Stimulated activated CD4-positive, alpha-beta T cell treated with anti-CD3 and anti-CD28 coated beads, Interleukin-2, amount 100 ng/mL, for 24 hours (primary cell): ENCODE data around the gene CFAP43.
"Not testable (repeated sequence)": the region's sequence is repeated elsewhere in the genome, so short reads cannot be mapped to it uniquely, and the experiment has no call there.

ENCODE experiments used
- DNase-seq, 2 donors: peaks; one replicate each; pipeline ENCODE4 v3.0.0-alpha.2; 2020

The CFAP43 gene

GRCh38 chr10:104257235-104257634 is 25.1 kb upstream of the CFAP43 start:
- no peak for DNase-seq

- no peak for DNase-seq
Observed at GRCh38 chr10:104256335-104256961, 24.3 kb upstream of the CFAP43 start.

- DNase-seq: no peak
Observed at GRCh38 chr10:104255311-104255981, 23.3 kb upstream of the CFAP43 start.

- DNase-seq: peak; percentile 59 to 70
Observed at GRCh38 chr10:104254493-104255310, 22.5 kb upstream of the CFAP43 start, which contains the start of gene GSTO1. Gene GSTO1 (plus strand): TSS chr10:104254892. CDS start chr10:104254929, 37 bp downstream.

- no peak for DNase-seq
Observed at GRCh38 chr10:104253606-104254410, 21.6 kb upstream of the CFAP43 start.

- no peak for DNase-seq
Observed at GRCh38 chr10:104253106-104253505, 20.9 kb upstream of the CFAP43 start.

- DNase-seq: no peak
Observed at GRCh38 chr10:104252368-104252767, 20.2 kb upstream of the CFAP43 start.

- no peak for DNase-seq
Observed at GRCh38 chr10:104251443-104251842, 19.3 kb upstream of the CFAP43 start.

GRCh38 chr10:104250371-104250770 is 18.2 kb upstream of the CFAP43 start:
- no peak for DNase-seq

- not testable (repeated sequence) for DNase-seq
Observed at GRCh38 chr10:104248931-104249330, 16.8 kb upstream of the CFAP43 start.

GRCh38 chr10:104247513-104248146 is 15.5 kb upstream of the CFAP43 start:
- DNase-seq: no peak

- DNase-seq: no peak
Observed at GRCh38 chr10:104246976-104247375, 14.8 kb upstream of the CFAP43 start.

GRCh38 chr10:104245066-104245632 is 13.0 kb upstream of the CFAP43 start:
- DNase-seq: no peak

GRCh38 chr10:104243512-104243911 is 11.3 kb upstream of the CFAP43 start:
- DNase-seq: no peak

- not testable (repeated sequence) for DNase-seq
Observed at GRCh38 chr10:104243009-104243408, 10.8 kb upstream of the CFAP43 start.

- no peak for DNase-seq
Observed at GRCh38 chr10:104242545-104242944, 10.4 kb upstream of the CFAP43 start.

- DNase-seq: no peak
Observed at GRCh38 chr10:104240078-104240477, 7.9 kb upstream of the CFAP43 start.

- no peak for DNase-seq
Observed at GRCh38 chr10:104235801-104236200, 3.6 kb upstream of the CFAP43 start.

GRCh38 chr10:104234934-104235333 is 2.8 kb upstream of the CFAP43 start:
- DNase-seq: no peak

- DNase-seq: no peak
Observed at GRCh38 chr10:104233817-104234216, 1.7 kb upstream of the CFAP43 start.

- DNase-seq: no peak
Observed at GRCh38 chr10:104232613-104233102, 494 bp upstream of the CFAP43 start.

- no peak for DNase-seq
Observed at GRCh38 chr10:104230490-104230889, 1.7 kb downstream of the CFAP43 start.
